KMS-11 (cell line): ENCODE measurements around the gene ZNF385B.

Experiments used
- H2AFZ ChIP-seq: fragments of 200-600 bp; sonication (generic); 2 replicates; pipeline ENCODE4 v1.6.1; 2016; ENCODE audit warnings: antibody characterized with exemption, mixed run types, low read depth
- H3K27ac ChIP-seq: fragments of 200-600 bp; sonication (generic); 2 replicates; pipeline ENCODE4 v1.6.1; 2016; ENCODE audit warnings: mild to moderate bottlenecking, mixed run types
- H3K27me3 ChIP-seq: fragments of 200-600 bp; sonication (generic); 2 replicates; pipeline ENCODE4 v1.6.1; 2017; ENCODE audit warnings: mild to moderate bottlenecking, low read depth, mixed run types, moderate library complexity; ENCODE audit not compliant: insufficient read depth
- H3K36me3 ChIP-seq: fragments of 200-600 bp; sonication (generic); 2 replicates; pipeline ENCODE4 v1.6.1; 2017; ENCODE audit warnings: mild to moderate bottlenecking, mixed run types; ENCODE audit not compliant: insufficient read depth
- H3K4me1 ChIP-seq: fragments of 200-600 bp; sonication (generic); 2 replicates; pipeline ENCODE4 v1.6.1; 2016; ENCODE audit warnings: mild to moderate bottlenecking, low read depth, mixed run types; ENCODE audit not compliant: poor library complexity, severe bottlenecking
- H3K4me2 ChIP-seq: fragments of 200-600 bp; sonication (generic); 2 replicates; pipeline ENCODE4 v1.7.0; 2016; ENCODE audit warnings: mild to moderate bottlenecking, mixed run types
- H3K4me3 ChIP-seq: fragments of 200-600 bp; sonication (generic); IDR thresholded peaks from 2 replicates; pipeline ENCODE4 v1.6.1; 2017; ENCODE audit warnings: low read depth, low read length, mixed read lengths; ENCODE audit not compliant: insufficient read depth
- H3K79me2 ChIP-seq: fragments of 200-600 bp; sonication (generic); 2 replicates; pipeline ENCODE4 v1.6.1; 2016; ENCODE audit warnings: low read depth, mixed run types; ENCODE audit not compliant: insufficient read depth
- H3K9ac ChIP-seq: fragments of 200-600 bp; sonication (generic); 2 replicates; pipeline ENCODE4 v1.6.1; 2016; ENCODE audit warnings: mild to moderate bottlenecking, mixed run types
- H4K20me1 ChIP-seq: fragments of 200-600 bp; sonication (generic); 2 replicates; pipeline ENCODE4 v1.6.1; 2016; ENCODE audit warnings: mild to moderate bottlenecking, mixed run types; ENCODE audit not compliant: insufficient read depth
- TF ChIP-seq, protein P1 (sequence below): fragments of 200-600 bp; sonication (generic); conservative IDR thresholded peaks from 2 replicates; pipeline ENCODE4 v1.6.1; 2017; ENCODE audit warnings: low read depth, mild to moderate bottlenecking, antibody characterized with exemption, low read length, moderate library complexity, mixed read lengths

Gene ZNF385B

DNA sequence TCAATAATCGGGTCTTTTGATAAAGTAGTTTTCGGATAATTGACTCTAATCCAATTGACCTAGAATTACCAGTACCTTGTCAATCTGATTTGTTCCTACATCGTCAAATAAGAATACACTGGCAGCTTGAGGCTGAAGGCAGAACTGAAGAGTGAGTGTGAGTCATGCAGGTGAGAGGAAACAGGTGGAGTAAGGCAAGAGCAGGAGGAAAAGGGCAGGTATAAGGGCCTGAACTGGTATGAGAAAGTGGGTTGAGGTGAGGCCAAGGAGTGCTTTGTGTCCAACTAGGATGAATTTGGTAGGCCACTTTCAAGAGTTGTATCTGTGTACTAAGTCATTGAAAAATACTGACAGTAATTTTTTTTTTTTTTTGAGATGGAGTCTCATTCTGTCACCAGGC, 186.0 kb downstream of the ZNF385B start:
- Histone ChIP-seq H2AFZ (no peak overlapping the region), H3K27me3 (no peaks in the 10 kb centered on the region)

DNA sequence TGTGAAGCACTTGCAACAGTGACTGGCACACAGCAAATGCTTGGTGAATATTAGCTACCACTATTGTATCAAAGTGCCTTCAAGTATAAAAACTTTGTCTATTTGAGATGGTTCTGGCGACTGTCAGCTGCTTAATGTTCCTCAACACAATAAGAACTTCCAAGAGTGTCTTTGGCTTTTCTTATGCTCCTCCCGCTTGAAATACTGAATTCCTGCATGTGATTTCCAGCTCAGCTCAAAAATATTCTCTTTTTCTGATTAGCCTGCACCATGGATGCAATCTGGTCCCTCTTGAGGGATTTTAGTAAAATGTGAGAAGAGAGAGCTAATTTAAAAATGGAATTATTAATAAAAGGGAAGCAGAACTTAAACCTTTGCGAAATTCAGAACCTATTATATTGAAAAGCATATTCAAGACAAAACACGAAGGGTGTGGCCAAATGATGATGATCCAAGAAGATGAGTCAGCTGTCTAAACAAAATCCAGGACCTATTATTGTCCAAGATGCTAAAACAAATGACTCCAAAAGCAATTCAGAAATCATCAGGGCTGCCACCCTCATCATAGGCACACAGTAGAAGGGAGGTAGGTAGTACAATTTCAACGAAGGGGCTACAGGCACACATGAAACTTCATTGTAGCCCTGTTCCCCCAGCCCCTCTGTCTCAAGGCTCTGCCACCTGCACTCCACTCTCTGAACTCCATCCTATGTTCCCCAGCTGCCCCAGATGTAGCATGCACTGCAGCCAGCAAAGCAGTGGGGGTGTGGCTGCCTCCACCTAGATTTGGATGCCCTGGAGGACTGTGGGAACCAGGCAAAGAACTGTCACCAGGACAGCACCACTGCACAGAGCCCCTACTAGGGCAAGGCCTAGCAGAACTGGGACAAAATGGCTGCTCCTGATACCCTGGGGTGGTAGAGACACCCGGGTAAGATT, 190.1 kb downstream of the ZNF385B start:
- no peak overlapping the region for H2AFZ ChIP-seq
- no peak overlapping the region for H3K9ac ChIP-seq
- TF ChIP-seq, protein P1, sequence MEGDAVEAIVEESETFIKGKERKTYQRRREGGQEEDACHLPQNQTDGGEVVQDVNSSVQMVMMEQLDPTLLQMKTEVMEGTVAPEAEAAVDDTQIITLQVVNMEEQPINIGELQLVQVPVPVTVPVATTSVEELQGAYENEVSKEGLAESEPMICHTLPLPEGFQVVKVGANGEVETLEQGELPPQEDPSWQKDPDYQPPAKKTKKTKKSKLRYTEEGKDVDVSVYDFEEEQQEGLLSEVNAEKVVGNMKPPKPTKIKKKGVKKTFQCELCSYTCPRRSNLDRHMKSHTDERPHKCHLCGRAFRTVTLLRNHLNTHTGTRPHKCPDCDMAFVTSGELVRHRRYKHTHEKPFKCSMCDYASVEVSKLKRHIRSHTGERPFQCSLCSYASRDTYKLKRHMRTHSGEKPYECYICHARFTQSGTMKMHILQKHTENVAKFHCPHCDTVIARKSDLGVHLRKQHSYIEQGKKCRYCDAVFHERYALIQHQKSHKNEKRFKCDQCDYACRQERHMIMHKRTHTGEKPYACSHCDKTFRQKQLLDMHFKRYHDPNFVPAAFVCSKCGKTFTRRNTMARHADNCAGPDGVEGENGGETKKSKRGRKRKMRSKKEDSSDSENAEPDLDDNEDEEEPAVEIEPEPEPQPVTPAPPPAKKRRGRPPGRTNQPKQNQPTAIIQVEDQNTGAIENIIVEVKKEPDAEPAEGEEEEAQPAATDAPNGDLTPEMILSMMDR: no peak
- no peaks in the 10 kb centered on the region for H3K79me2 ChIP-seq
- no peak overlapping the region for H3K27ac ChIP-seq
- no peaks in the 10 kb centered on the region for H3K36me3 ChIP-seq
- H3K4me2 ChIP-seq: no peak overlapping the region
- H4K20me1 ChIP-seq: no peaks in the 10 kb centered on the region
- H3K4me3 ChIP-seq: no peak overlapping the region
- H3K27me3 ChIP-seq: no peaks in the 10 kb centered on the region
- peaks cover 19% of the 10 kb centered on the region for H3K4me1 ChIP-seq

More for the DNA sequence above, 186.0 kb downstream of the ZNF385B start:
- no peaks in the 10 kb centered on the region for H3K79me2 ChIP-seq
- H3K27ac ChIP-seq: no peak overlapping the region
- H3K4me3 ChIP-seq: no peak overlapping the region
- peaks cover 58% of the 10 kb centered on the region for H3K4me1 ChIP-seq
- H3K36me3 ChIP-seq: no peaks in the 10 kb centered on the region
- H3K9ac ChIP-seq: no peak overlapping the region
- TF ChIP-seq, protein P1: no peak
- H4K20me1 ChIP-seq: no peaks in the 10 kb centered on the region
- no peak overlapping the region for H3K4me2 ChIP-seq

DNA sequence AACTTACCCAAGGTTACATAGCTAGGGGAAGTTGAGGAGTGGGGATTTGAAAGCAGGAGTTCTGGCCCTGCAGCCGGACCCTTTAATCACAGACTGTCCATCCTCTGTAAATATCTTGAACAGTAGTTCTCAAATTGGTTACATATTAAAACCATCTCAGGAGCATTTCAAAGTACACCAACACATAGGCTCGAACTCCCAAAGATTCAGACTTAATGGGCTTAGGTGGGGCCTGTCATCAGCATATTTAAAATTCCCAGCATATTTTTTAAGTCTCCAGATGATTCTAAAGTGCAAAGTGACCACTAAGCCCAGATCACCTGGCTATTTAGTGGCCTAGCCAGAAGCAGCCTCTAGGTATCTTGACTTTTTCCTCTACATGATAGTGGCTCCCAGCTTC, 192.2 kb downstream of the ZNF385B start:
- Histone ChIP-seq H3K27me3 (no peaks in the 10 kb centered on the region), H3K4me2 (no peak overlapping the region), H3K79me2 (no peaks in the 10 kb centered on the region), H3K4me1 (peaks cover 7% of the 10 kb centered on the region), H3K4me3 (no peak overlapping the region), H3K9ac (no peak overlapping the region), H3K36me3 (no peaks in the 10 kb centered on the region), H2AFZ (no peak overlapping the region), H4K20me1 (no peaks in the 10 kb centered on the region), H3K27ac (no peak overlapping the region)
- TF ChIP-seq, protein P1: no peak

DNA sequence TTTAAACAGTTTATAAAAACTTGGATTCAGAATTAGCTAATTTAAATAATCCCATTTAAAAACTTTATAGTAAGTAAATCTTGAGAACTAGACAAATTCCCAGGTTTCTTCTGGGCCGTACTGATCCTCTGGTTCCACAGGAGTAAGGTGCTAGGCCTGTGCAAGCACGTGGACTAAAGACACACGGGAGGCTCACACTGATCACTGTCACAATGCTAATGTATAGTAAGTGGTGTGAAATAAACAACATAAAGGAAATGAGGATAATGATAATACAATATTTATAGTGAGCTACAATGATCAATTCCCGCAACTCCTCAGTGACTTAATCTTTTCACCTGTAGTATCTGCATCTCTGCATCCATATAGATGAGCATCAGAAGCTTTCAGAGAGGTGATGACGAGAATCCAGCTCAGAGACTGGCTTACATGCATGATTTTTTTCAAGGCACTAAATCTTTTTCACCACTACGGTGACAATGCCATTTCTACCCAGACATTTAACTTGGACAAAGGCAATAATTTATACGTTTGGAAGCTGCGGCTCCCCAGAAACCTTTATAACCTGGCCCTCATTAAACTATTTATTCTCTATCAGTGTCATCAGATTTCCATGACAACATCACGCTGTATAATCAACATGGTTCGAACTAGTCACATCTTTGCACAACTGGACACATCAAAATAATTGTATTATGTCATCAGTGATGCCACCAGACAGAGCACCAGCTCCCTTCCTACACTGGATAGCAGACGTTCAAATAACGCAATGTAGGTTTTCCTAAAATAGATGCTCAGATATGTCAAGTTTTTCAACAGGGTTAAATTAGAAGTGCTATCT, 196.2 kb downstream of the ZNF385B start:
- Histone ChIP-seq H3K4me3 (no peak overlapping the region), H3K4me2 (no peak overlapping the region), H2AFZ (no peak overlapping the region), H3K36me3 (no peaks in the 10 kb centered on the region), H3K79me2 (no peaks in the 10 kb centered on the region), H3K4me1 (peaks cover 16% of the 10 kb centered on the region), H3K27me3 (no peaks in the 10 kb centered on the region), H3K9ac (no peak overlapping the region), H3K27ac (no peak overlapping the region), H4K20me1 (no peaks in the 10 kb centered on the region)
- TF ChIP-seq, protein P1: no peak
